K562 (cell line): Measurements from ENCODE around the gene ZNF92. TPM values are rescaled to one million over a fixed set of nuclear protein-coding genes. Genes with fewer than 3 reads are reported as not detected.

ENCODE experiments used
- CBX3 ChIP-seq, 2 experiments: IDR thresholded peaks; 1 replicate in 1 of 2; 2 replicates in 1 of 2; pipeline ENCODE4 v1.6.1; 2012; ENCODE audit warnings: inconsistent platforms in 2 of 2, low read length in 2 of 2, borderline replicate concordance in 1 of 2, control low read depth in 1 of 2
- CREB5 ChIP-seq: fragments of 250-450 bp; sonication (Bioruptor Pico); IDR thresholded peaks from 2 replicates; pipeline ENCODE4 v1.5.0; 2020; ENCODE audit warnings: mild to moderate bottlenecking
- CXXC5 ChIP-seq: fragments of 250-450 bp; sonication (Bioruptor Pico); IDR thresholded peaks from 2 replicates; pipeline ENCODE4 v1.8.0; 2022; ENCODE audit warnings: inconsistent platforms, mild to moderate bottlenecking, moderate library complexity
- ERF ChIP-seq: fragments of 450-650 bp; formaldehyde crosslinking; IDR thresholded peaks from 2 replicates; pipeline ENCODE4 v1.4.0; 2020; ENCODE audit warnings: mild to moderate bottlenecking, mixed read lengths
- HIVEP1 ChIP-seq: fragments of 250-450 bp; sonication (Bioruptor Pico); IDR thresholded peaks from 2 replicates; pipeline ENCODE4 v1.4.0; 2020; ENCODE audit warnings: mild to moderate bottlenecking
- LCOR ChIP-seq: sonication (generic); formaldehyde crosslinking; IDR thresholded peaks from 2 replicates; pipeline ENCODE4 v1.8.0; 2022; ENCODE audit warnings: mild to moderate bottlenecking, missing genetic modification reagents
- MBD2 ChIP-seq: sonication (generic); IDR thresholded peaks from 2 replicates; pipeline ENCODE4 v1.6.1; 2016; ENCODE audit warnings: low read depth, borderline replicate concordance
- MEIS2 ChIP-seq: fragments of 450-650 bp; IDR thresholded peaks from 2 replicates; pipeline ENCODE4 v1.6.1; 2014; ENCODE audit warnings: mild to moderate bottlenecking; ENCODE audit not compliant: partially characterized antibody
- MLX ChIP-seq, 2 experiments: fragments of 450-650 bp in 1 of 2; sonication (generic) in 1 of 2; formaldehyde crosslinking; conservative IDR thresholded peaks; 2 replicates each; pipeline versions ENCODE4 v1.4.0 to v1.8.1; 2020 to 2022; ENCODE audit warnings: mild to moderate bottlenecking in 1 of 2, missing genetic modification reagents in 1 of 2
- SAFB ChIP-seq: fragments of 200-400 bp; formaldehyde crosslinking; IDR thresholded peaks from 2 replicates; pipeline ENCODE4 v1.6.1; 2017; ENCODE audit warnings: low read depth, low read length, borderline replicate concordance
- STAG1 ChIP-seq: sonication (generic); formaldehyde crosslinking; IDR thresholded peaks from 2 replicates; pipeline ENCODE4 v1.5.0; 2020; ENCODE audit warnings: missing genetic modification reagents, borderline replicate concordance
- TAL1 ChIP-seq: fragments of 450-650 bp; IDR thresholded peaks from 2 replicates; pipeline ENCODE4 v1.6.1; 2016; ENCODE audit warnings: mild to moderate bottlenecking
- TRIM24 ChIP-seq, 2 experiments: fragments of 450-650 bp; IDR thresholded peaks; 2 replicates each; pipeline ENCODE4 v1.6.1; 2016
- XRCC3 ChIP-seq: fragments of 450-650 bp; IDR thresholded peaks from 2 replicates; pipeline ENCODE4 v1.6.1; 2017; ENCODE audit warnings: mild to moderate bottlenecking, moderate library complexity
- ZBED1 ChIP-seq: IDR thresholded peaks from 2 replicates; pipeline ENCODE4 v1.6.1; 2014
- ZBTB49 ChIP-seq: sonication (generic); formaldehyde crosslinking; IDR thresholded peaks from 2 replicates; pipeline ENCODE4 v1.8.0; 2022; ENCODE audit warnings: missing genetic modification reagents, mild to moderate bottlenecking, borderline replicate concordance
- ZNF224 ChIP-seq: sonication (generic); formaldehyde crosslinking; IDR thresholded peaks from 2 replicates; pipeline ENCODE4 v1.8.0; 2022; ENCODE audit warnings: mild to moderate bottlenecking, missing genetic modification reagents
- ZNF764 ChIP-seq: fragments of 250-450 bp; sonication (Bioruptor Pico); IDR thresholded peaks from 2 replicates; pipeline ENCODE4 v1.4.0; 2020; ENCODE audit warnings: low read depth, mild to moderate bottlenecking, moderate library complexity
- polyA plus RNA-seq, 8 experiments: library from polyadenylated mRNA; depleted of rRNA in 4 of 8; stranded (reverse) in 5 of 8; unstranded in 3 of 8; fragments of >200 nt; fragmentation: Nextera tagmentation in 2 of 8; fragmentation: Illumina TruSeq in 1 of 8; extraction: Ambion mirVana in 2 of 8; extraction: Trizol in 1 of 8; gene quantifications; 2 replicates each; pipeline versions ENCODE4 v1.2.1 to v1.2.3, GENCODE V29; 2011 to 2014; ENCODE audit warnings: inconsistent platforms in 1 of 8, missing spikeins in 1 of 8
- total RNA-seq, 7 experiments: library from RNA; depleted of rRNA in 6 of 7; stranded (reverse); fragments of >200 nt in 6 of 7; fragmentation: Illumina TruSeq in 2 of 7; extraction: Trizol in 2 of 7; gene quantifications; 2 replicates each; pipeline versions ENCODE4 v1.2.1 to v1.2.3, GENCODE V29; 2011 to 2021; ENCODE audit warnings: low replicate concordance in 1 of 7

The ZNF92 gene
- total and polyA plus RNA-seq, 9 of the 15 experiments (the other 6 are each of a cell fraction or from before 2014, with no cell fraction given), result 8.9 to 29.4 (median 12.5) TPM

- TF ChIP-seq SAFB, result no peak
- 0 out of 2 replicates have a peak, but pooled peaks have one; percentile 10 for TF ChIP-seq STAG1
- peak; percentile 1 for TF ChIP-seq MEIS2
- no peak for TF ChIP-seq ZNF224 (CRISPR knock-in tag)
- TF ChIP-seq TAL1, result no peak
- TF ChIP-seq ERF (CRISPR knock-in tag), result no peak
- 0 out of 4 replicates have a peak, but pooled peaks of 1 of the 2 experiments have one; percentile 38 for TF ChIP-seq MLX (CRISPR knock-in tag; conservative IDR thresholded peaks at IDR 0.05)
- TF ChIP-seq CREB5 (CRISPR knock-in tag), result no peak
- no peak for TF ChIP-seq LCOR (CRISPR knock-in tag)
- no peak for TF ChIP-seq XRCC3
- TF ChIP-seq CBX3 (IDR thresholded peaks at IDR 0.05; ENCODE audit: borderline replicate concordance in 1 of 2, low read length in 2 of 2), result peak in 1 of 2 experiments; percentile 17; a peak in 1 of 3 replicates
- no peak for TF ChIP-seq CXXC5 (CRISPR knock-in tag)
- TF ChIP-seq ZBTB49 (CRISPR knock-in tag), result no peak
- TF ChIP-seq MBD2, result no peak
- TF ChIP-seq HIVEP1 (CRISPR knock-in tag), result no peak
- peak; percentile 52 to 71; a peak in 3 of 4 replicates for TF ChIP-seq TRIM24 (IDR thresholded peaks at IDR 0.05)
- no peak for TF ChIP-seq ZBED1
- TF ChIP-seq ZNF764 (CRISPR knock-in tag), result no peak
Measured at GRCh38 chr7:65429642-65430343, 56.1 kb downstream of the ZNF92 start (continued).
